Measurements from ENCODE around the gene LINC01488.

- TF ChIP-seq EZH2phosphoT487 (IDR thresholded peaks at IDR 0.05; ENCODE audit: insufficient read depth, low read depth) (no peak), EZH2 (IDR thresholded peaks at IDR 0.05; ENCODE audit: insufficient read depth, poor library complexity, severe bottlenecking) (no peak)
Observed at GRCh38 chr11:69438286-69438920, 43.1 kb upstream of the LINC01488 start.

Data from GM23248 (cell line).